ENCODE data around the gene SSH2. TPM values are rescaled to one million over a fixed set of nuclear protein-coding genes. Genes with fewer than 3 reads are reported as not detected.

The SSH2 gene
- total RNA-seq, 1 donor from 2014 or later, result 12.2 TPM

GRCh38 chr17:29749045-29749825 lies 180.8 kb downstream of the SSH2 start:
- H3K4me2 ChIP-seq, result no peak overlapping the region
- H3K36me3 Mint-ChIP-seq, result no peaks in the 10 kb centered on the region
- no peak overlapping the region for H3K9ac ChIP-seq
- peaks cover 3% of the 10 kb centered on the region for H3K27me3 Mint-ChIP-seq (ENCODE audit: insufficient read depth, low read depth)
- no peak overlapping the region for H3K4me3 ChIP-seq
- H3K4me3 Mint-ChIP-seq, result no peak overlapping the region
- H3K4me1 Mint-ChIP-seq, result peaks cover 3% of the 10 kb centered on the region
- H3K27ac Mint-ChIP-seq, result no peak overlapping the region
- no peaks in the 10 kb centered on the region for H3K79me2 ChIP-seq (ENCODE audit: low read depth)
- no peak for TF ChIP-seq EZH2 (IDR thresholded peaks at IDR 0.05)
- TF ChIP-seq, protein P1, sequence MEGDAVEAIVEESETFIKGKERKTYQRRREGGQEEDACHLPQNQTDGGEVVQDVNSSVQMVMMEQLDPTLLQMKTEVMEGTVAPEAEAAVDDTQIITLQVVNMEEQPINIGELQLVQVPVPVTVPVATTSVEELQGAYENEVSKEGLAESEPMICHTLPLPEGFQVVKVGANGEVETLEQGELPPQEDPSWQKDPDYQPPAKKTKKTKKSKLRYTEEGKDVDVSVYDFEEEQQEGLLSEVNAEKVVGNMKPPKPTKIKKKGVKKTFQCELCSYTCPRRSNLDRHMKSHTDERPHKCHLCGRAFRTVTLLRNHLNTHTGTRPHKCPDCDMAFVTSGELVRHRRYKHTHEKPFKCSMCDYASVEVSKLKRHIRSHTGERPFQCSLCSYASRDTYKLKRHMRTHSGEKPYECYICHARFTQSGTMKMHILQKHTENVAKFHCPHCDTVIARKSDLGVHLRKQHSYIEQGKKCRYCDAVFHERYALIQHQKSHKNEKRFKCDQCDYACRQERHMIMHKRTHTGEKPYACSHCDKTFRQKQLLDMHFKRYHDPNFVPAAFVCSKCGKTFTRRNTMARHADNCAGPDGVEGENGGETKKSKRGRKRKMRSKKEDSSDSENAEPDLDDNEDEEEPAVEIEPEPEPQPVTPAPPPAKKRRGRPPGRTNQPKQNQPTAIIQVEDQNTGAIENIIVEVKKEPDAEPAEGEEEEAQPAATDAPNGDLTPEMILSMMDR (IDR thresholded peaks at IDR 0.05), result no peak
- TF ChIP-seq EZH2phosphoT487 (IDR thresholded peaks at IDR 0.05), result no peak
- peaks cover 7% of the 10 kb centered on the region for H3F3A ChIP-seq (ENCODE audit: low read depth)
- H3K27me3 ChIP-seq, result no peaks in the 10 kb centered on the region
- no peaks in the 10 kb centered on the region for H4K20me1 ChIP-seq (ENCODE audit: low read depth)
- no peak overlapping the region for H3K27ac ChIP-seq
- DNase-seq (ENCODE audit: low spot score), result no peak
- no peaks in the 10 kb centered on the region for H3K9me3 Mint-ChIP-seq
- H3K36me3 ChIP-seq, result no peaks in the 10 kb centered on the region
- no peaks in the 10 kb centered on the region for H3K9me3 ChIP-seq (ENCODE audit: low read depth)
- no peak overlapping the region for H2AFZ ChIP-seq (replicated peaks)
- H3K4me1 ChIP-seq, result peaks cover under 1% of the 10 kb centered on the region

GRCh38 chr17:29748400-29748799 lies 181.6 kb downstream of the SSH2 start:
- DNase-seq (ENCODE audit: low spot score), result no peak
- Histone ChIP-seq H4K20me1 (ENCODE audit: low read depth) (no peaks in the 10 kb centered on the region), H3K79me2 (ENCODE audit: low read depth) (no peaks in the 10 kb centered on the region), H3K9me3 (ENCODE audit: low read depth) (no peaks in the 10 kb centered on the region), H3K4me3 (no peak overlapping the region), H3K36me3 (no peaks in the 10 kb centered on the region), H3K27ac (no peak overlapping the region), H2AFZ (replicated peaks) (no peak overlapping the region), H3K4me2 (no peak overlapping the region), H3K9ac (no peak overlapping the region), H3K4me1 (peaks cover 9% of the 10 kb centered on the region), H3K27me3 (no peaks in the 10 kb centered on the region), H3F3A (ENCODE audit: low read depth) (peaks cover 7% of the 10 kb centered on the region)
- Mint-ChIP-seq H3K4me1 (peaks cover 8% of the 10 kb centered on the region), H3K27ac (no peak overlapping the region), H3K36me3 (no peaks in the 10 kb centered on the region), H3K9me3 (no peaks in the 10 kb centered on the region), H3K27me3 (ENCODE audit: insufficient read depth, low read depth) (peaks cover 3% of the 10 kb centered on the region), H3K4me3 (no peak overlapping the region)
- TF ChIP-seq EZH2phosphoT487 (IDR thresholded peaks at IDR 0.05), result no peak
- no peak for TF ChIP-seq EZH2 (IDR thresholded peaks at IDR 0.05)
- TF ChIP-seq, protein P1 (IDR thresholded peaks at IDR 0.05), result no peak

DNA sequence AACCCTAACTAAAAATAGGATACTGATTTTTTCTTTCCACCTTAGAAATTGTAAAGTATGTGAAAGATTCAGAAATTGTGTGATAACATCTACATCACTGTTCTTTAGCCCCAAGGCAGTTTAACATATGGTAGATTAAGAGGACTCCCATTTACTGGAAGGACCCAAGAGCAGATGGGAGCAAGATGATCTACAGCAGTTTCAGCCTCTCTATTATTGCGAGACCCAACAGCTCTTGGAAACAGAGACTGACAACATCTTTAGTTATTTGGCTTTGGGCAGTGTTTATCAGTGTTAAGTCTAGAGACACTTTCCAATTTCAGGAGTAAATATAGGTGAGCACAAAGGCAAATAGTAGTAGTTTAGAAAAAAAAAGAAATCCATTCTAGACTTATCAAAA lies 182.4 kb downstream of the SSH2 start:
- Histone ChIP-seq H3K9me3 (ENCODE audit: low read depth) (no peaks in the 10 kb centered on the region), H3K4me3 (no peak overlapping the region), H3K9ac (no peak overlapping the region), H3K4me1 (peaks cover 10% of the 10 kb centered on the region), H3K36me3 (no peaks in the 10 kb centered on the region), H3K27ac (no peak overlapping the region), H3K79me2 (ENCODE audit: low read depth) (no peaks in the 10 kb centered on the region), H3F3A (ENCODE audit: low read depth) (peaks cover 7% of the 10 kb centered on the region), H3K4me2 (no peak overlapping the region), H3K27me3 (no peaks in the 10 kb centered on the region), H2AFZ (replicated peaks) (no peak overlapping the region), H4K20me1 (ENCODE audit: low read depth) (no peaks in the 10 kb centered on the region)
- Mint-ChIP-seq H3K36me3 (no peaks in the 10 kb centered on the region), H3K4me3 (no peak overlapping the region), H3K27ac (no peak overlapping the region), H3K9me3 (no peaks in the 10 kb centered on the region), H3K27me3 (ENCODE audit: insufficient read depth, low read depth) (peaks cover 3% of the 10 kb centered on the region), H3K4me1 (peaks cover 11% of the 10 kb centered on the region)
- no peak for DNase-seq (ENCODE audit: low spot score)
- TF ChIP-seq, protein P1 (IDR thresholded peaks at IDR 0.05), result no peak
- TF ChIP-seq EZH2 (IDR thresholded peaks at IDR 0.05) (no peak), EZH2phosphoT487 (IDR thresholded peaks at IDR 0.05) (no peak)

All from neural progenitor cell (in vitro differentiated cells).